ENCODE data around the gene AP1G1. TPM values are rescaled to one million over a fixed set of nuclear protein-coding genes. Genes with fewer than 3 reads are reported as not detected.
A peak's percentile ranks its signal among the peaks of the same experiment; 100 is the strongest.

AP1G1 gene
- total RNA-seq (2013), result 47.6 TPM
- polyA plus RNA-seq (10 to 100 TPM in 2 of 3 donors, 1 to 10 TPM in 1; 6.7 to 43.8 (median 10.7) TPM), polyA minus RNA-seq (39.5 and 44.6 TPM in 2 replicates), total RNA-seq (219 to 372 (median 283) reads per million in 11 experiments)

DNA sequence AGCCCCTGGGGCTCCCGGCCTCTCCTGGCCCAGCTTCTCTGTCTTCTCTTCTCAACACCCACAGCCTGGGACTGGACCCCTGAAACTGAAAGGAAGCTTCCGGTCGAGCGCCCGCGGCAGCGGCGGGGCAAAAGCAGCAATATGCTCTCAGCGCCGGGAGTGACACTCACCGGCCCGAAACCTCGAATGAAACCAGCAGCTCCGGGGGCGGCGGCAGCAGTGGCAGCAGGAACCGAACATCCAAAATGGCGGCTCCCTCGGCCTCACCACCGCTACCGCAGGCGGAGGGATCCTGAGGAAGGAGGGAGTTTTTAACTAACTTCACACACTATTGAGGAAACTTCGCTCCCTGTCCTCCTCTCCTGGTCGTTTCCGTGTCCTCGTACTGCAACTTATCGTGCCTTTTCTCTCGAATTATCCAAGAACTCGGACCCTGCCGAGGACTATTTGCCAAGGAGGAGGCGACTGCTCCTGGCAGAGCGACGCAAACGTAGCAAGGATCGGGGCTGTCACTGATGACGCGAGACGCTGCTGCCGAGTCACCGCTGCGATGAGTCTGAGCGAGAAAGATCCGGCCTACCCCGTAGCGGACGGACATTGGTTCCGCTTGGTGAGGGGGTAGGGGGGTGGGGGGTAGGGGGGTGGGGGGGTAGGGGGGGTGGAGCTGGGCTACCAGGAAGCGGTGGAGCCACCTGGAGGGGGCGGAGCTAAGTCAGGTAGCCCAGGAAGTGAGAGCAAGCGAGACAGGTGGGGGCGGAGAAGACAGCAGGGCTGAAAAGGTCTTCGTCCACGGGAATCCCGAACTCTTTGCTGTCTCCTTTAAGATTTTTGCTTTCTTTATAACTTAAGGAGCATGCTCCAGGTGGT, at the start of gene AP1G1:
TSS of gene AP1G1 (minus strand) at position 242 of the 867 bp plus-strand sequence. CDS start 19,355 bp downstream, outside the sequence.
- Mint-ChIP-seq H3K27me3 (ENCODE audit: low read depth in 3 of 3) (no peaks in the 10 kb centered on the region), H3K4me1 (peaks cover 35% of the 10 kb centered on the region), H3K27ac (peak within 1 kb of the TSS; percentile 98 to 100 (median 100)), H3K4me3 (peak within 1 kb of the TSS; percentile 96), H3K9me3 (no peaks in the 10 kb centered on the region), H3K36me3 (peaks cover 0 to 20% of the 10 kb centered on the region in 2 donors)
- peak within 1 kb of the TSS; percentile 82 for H3K4me2 ChIP-seq (replicated peaks; ENCODE audit: extremely low read depth, low read length, poor library complexity, severe bottlenecking)
- no peaks in the 10 kb centered on the region for H3K27me3 ChIP-seq (ENCODE audit: control insufficient read depth in 2 of 2, insufficient read depth in 2 of 2, low read length in 2 of 2)
- H3K4me3 ChIP-seq (replicated peaks in 1 of 3; ENCODE audit: low read depth in 2 of 3, low read length in 3 of 3), result peak within 1 kb of the TSS; percentile 79 to 95 (median 92)
- TF ChIP-seq, protein P1, sequence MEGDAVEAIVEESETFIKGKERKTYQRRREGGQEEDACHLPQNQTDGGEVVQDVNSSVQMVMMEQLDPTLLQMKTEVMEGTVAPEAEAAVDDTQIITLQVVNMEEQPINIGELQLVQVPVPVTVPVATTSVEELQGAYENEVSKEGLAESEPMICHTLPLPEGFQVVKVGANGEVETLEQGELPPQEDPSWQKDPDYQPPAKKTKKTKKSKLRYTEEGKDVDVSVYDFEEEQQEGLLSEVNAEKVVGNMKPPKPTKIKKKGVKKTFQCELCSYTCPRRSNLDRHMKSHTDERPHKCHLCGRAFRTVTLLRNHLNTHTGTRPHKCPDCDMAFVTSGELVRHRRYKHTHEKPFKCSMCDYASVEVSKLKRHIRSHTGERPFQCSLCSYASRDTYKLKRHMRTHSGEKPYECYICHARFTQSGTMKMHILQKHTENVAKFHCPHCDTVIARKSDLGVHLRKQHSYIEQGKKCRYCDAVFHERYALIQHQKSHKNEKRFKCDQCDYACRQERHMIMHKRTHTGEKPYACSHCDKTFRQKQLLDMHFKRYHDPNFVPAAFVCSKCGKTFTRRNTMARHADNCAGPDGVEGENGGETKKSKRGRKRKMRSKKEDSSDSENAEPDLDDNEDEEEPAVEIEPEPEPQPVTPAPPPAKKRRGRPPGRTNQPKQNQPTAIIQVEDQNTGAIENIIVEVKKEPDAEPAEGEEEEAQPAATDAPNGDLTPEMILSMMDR (IDR thresholded peaks at IDR 0.05), result no peak
- 0% methylated on average over 31 of the region's 54 CpGs for WGBS (ENCODE audit: insufficient coverage)
- H2AFZ ChIP-seq (ENCODE audit: insufficient read depth, low read depth, low read length, poor library complexity, severe bottlenecking), result peak within 1 kb of the TSS; percentile 73
- H3K79me2 ChIP-seq (ENCODE audit: insufficient read depth, low read length), result peaks cover 52% of the 10 kb centered on the region
- peak within 1 kb of the TSS; percentile 99 for H3K9ac ChIP-seq (ENCODE audit: insufficient read depth, low read length, poor library complexity, severe bottlenecking)
- no peaks in the 10 kb centered on the region for H3K9me3 ChIP-seq (replicated peaks in 1 of 2; ENCODE audit: control insufficient read depth in 1 of 2, insufficient read depth in 1 of 2, low read length in 2 of 2)
- peak within 1 kb of the TSS; percentile 97 to 99 for H3K27ac ChIP-seq (ENCODE audit: low read depth in 1 of 2, low read length in 2 of 2)
- peaks cover 12% of the 10 kb centered on the region for H4K20me1 ChIP-seq (ENCODE audit: insufficient read depth, low read length)
- H3K36me3 ChIP-seq (replicated peaks in 1 of 2; ENCODE audit: control insufficient read depth in 1 of 2, insufficient read depth in 2 of 2, low read length in 2 of 2), result peaks cover 0 to 10% of the 10 kb centered on the region in 2 donors
- H3K4me1 ChIP-seq (ENCODE audit: control insufficient read depth in 1 of 2, insufficient read depth in 2 of 2, low read length in 2 of 2), result peaks cover 23 to 27% of the 10 kb centered on the region in 2 donors
- intact Hi-C loops (cut with micrococcal nuclease), result loop anchor here (2.0 to 10.0 kb wide), 5 partner anchors 36 to 283 kb away; partner anchors contain the start of genes ATXN1L (in 2 of the 2), IST1 (in 2 of the 2), DHX38 (in 1 of the 2) and PHLPP2 (in 1 of the 2)
- peak; percentile 97 to 98 (median 97) for DNase-seq

DNA sequence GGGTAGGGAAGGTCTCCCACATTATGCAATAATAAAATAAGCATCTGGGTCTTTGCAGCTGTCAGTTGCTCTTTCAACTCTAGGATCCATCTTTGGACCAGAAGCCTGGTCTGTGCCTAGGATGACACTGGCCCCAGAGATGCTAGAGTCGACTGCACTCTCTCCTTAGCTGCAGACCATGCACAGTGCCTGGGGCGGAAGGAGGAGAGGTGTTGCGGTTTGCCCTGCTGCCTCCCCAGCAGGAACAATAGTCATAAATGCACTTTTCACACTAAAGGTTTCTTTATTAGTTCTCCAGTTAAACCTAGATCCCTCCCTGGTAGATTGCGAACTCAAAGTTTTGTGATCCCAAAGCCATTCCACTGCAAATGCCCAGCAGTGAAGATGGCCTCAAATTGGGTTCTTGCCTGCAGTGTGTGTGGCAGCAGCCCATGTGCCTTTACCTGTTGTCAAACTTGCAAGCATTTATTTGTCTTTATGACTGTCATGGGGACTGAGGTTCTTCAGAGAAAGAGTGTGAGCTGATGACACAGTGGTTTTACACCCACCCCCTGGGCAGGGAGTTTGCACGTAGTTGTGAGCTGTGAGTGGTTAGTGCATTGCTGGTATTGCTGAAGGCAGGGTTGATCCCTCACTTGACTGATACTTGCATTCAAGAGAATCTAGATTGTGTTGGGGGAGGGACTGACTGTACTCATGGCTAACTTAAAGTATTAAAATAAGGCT, 47.5 kb upstream of the AP1G1 start:
- H3K9me3 Mint-ChIP-seq, result no peaks in the 10 kb centered on the region
- Histone ChIP-seq H3K4me3 (replicated peaks in 1 of 3; ENCODE audit: low read depth in 2 of 3, low read length in 3 of 3) (no peak overlapping the region), H3K27me3 (ENCODE audit: control insufficient read depth in 2 of 2, insufficient read depth in 2 of 2, low read length in 2 of 2) (no peaks in the 10 kb centered on the region), H3K4me1 (ENCODE audit: control insufficient read depth in 1 of 2, insufficient read depth in 2 of 2, low read length in 2 of 2) (no peaks in the 10 kb centered on the region), H2AFZ (ENCODE audit: insufficient read depth, low read depth, low read length, poor library complexity, severe bottlenecking) (no peak overlapping the region), H3K79me2 (ENCODE audit: insufficient read depth, low read length) (peaks cover 20% of the 10 kb centered on the region), H3K27ac (ENCODE audit: low read depth in 1 of 2, low read length in 2 of 2) (no peak overlapping the region), H3K9ac (ENCODE audit: insufficient read depth, low read length, poor library complexity, severe bottlenecking) (no peak overlapping the region), H3K36me3 (replicated peaks in 1 of 2; ENCODE audit: control insufficient read depth in 1 of 2, insufficient read depth in 2 of 2, low read length in 2 of 2) (peaks cover 60 to 95% of the 10 kb centered on the region in 2 donors), H4K20me1 (ENCODE audit: insufficient read depth, low read length) (peaks cover 63% of the 10 kb centered on the region), H3K4me2 (replicated peaks; ENCODE audit: extremely low read depth, low read length, poor library complexity, severe bottlenecking) (no peak overlapping the region), H3K9me3 (replicated peaks in 1 of 2; ENCODE audit: control insufficient read depth in 1 of 2, insufficient read depth in 1 of 2, low read length in 2 of 2) (no peaks in the 10 kb centered on the region)
- H3K4me1 Mint-ChIP-seq, result peaks cover 9% of the 10 kb centered on the region
- H3K27me3 Mint-ChIP-seq (ENCODE audit: low read depth in 3 of 3), result no peaks in the 10 kb centered on the region
- 96% methylated on average over 3 of the region's 5 CpGs for WGBS (ENCODE audit: insufficient coverage)
- H3K4me3 Mint-ChIP-seq, result no peak overlapping the region
- H3K36me3 Mint-ChIP-seq, result peaks cover 61 to 73% of the 10 kb centered on the region in 2 donors
- no peak for DNase-seq
- TF ChIP-seq, protein P1 (IDR thresholded peaks at IDR 0.05), result no peak
- intact Hi-C loops (cut with micrococcal nuclease), result no loop called here
- H3K27ac Mint-ChIP-seq, result peak overlapping the region in 1 of 7 donors; percentile 51
